B cell (primary cell): Measurements from ENCODE around the gene PIPOX.

Experiments
- CTCF ChIP-seq: fragments of 200-600 bp; IDR thresholded peaks from one replicate; pipeline ENCODE4 v1.8.0; 2022; ENCODE audit warnings: antibody characterized with exemption, mild to moderate bottlenecking
- EZH2 ChIP-seq: IDR thresholded peaks from 2 replicates; pipeline ENCODE4 v1.6.1; 2012; ENCODE audit warnings: borderline replicate concordance, low read depth, mild to moderate bottlenecking, moderate library complexity, low read length; ENCODE audit not compliant: insufficient read depth, poor library complexity, severe bottlenecking

- TF ChIP-seq CTCF (no peak), EZH2 (no peak)
Observed at GRCh38 chr17:29070781-29071180, 27.8 kb downstream of the PIPOX start.
